Left lung (tissue), 14 donors: Measurements from ENCODE around the gene NINL. TPM values are rescaled to one million over a fixed set of nuclear protein-coding genes. Genes with fewer than 3 reads are reported as not detected.
A peak's percentile ranks its signal among the peaks of the same experiment; 100 is the strongest.
"Not testable (repeated sequence)": the region's sequence is repeated elsewhere in the genome, so short reads cannot be mapped to it uniquely, and the experiment has no call there.

Experiments
- ATAC-seq: fragments of 200-7000 bp; cut with Tn5 transposase; one replicate; pipeline ENCODE4 v1.9.1; 2020; ENCODE audit warnings: moderate library complexity
- DNase-seq, 4 donors: peaks; one replicate each; pipeline ENCODE4 v3.0.0-alpha.2; 2013 to 2020
- H3K27ac ChIP-seq, 2 donors: fragments of 200-600 bp; sonication (generic) in 1 of 2; one replicate each; pipeline versions ENCODE4 v1.5.0 to v1.8.0; 2020 to 2021
- H3K27me3 ChIP-seq, 2 donors: fragments of 200-600 bp; sonication (generic) in 1 of 2; one replicate each; pipeline versions ENCODE4 v1.5.0 to v1.8.0; 2020 to 2021
- H3K36me3 ChIP-seq, 2 donors: fragments of 200-600 bp; sonication (generic) in 1 of 2; one replicate each; pipeline versions ENCODE4 v1.5.0 to v1.8.0; 2020 to 2021
- H3K4me1 ChIP-seq, 2 donors: fragments of 200-600 bp; one replicate each; pipeline ENCODE4 v1.8.0; 2021
- H3K4me3 ChIP-seq, 2 donors: fragments of 200-600 bp; sonication (generic) in 1 of 2; one replicate each; pipeline versions ENCODE4 v1.5.0 to v1.8.0; 2020 to 2021; ENCODE audit warnings: mild to moderate bottlenecking in 1 of 2
- H3K9me3 ChIP-seq, 2 donors: fragments of 200-600 bp; sonication (generic) in 1 of 2; one replicate each; pipeline versions ENCODE4 v1.5.0 to v1.8.0; 2020 to 2021
- intact Hi-C, 2 donors: fragments of 100-400 bp; cut with DNase I; formaldehyde crosslinking; loops; one replicate each; pipeline versions ENCODE4 v1.11.2 to v1.14.2; 2022
- long read RNA-seq, 12 donors: library from polyadenylated mRNA in 2 of 12; unstranded in 2 of 12; transcript quantifications; one replicate each; pipeline ENCODE4 v2.0.0 and lab custom pipeline, GENCODE V29; 2019 to 2026
- polyA plus RNA-seq, 6 donors: library from polyadenylated mRNA; unstranded; fragments of 120-200 nt; gene quantifications; one replicate each; pipeline ENCODE4 v1.2.1, GENCODE V29; 2013; ENCODE audit not compliant: insufficient read length in 6 of 6
- total RNA-seq, 2 donors: library from RNA; stranded (reverse); fragmentation: NEBNext Ultra II Directional; extraction: Animal tissue kit (Norgen Biotek cat#: 25700); gene quantifications; one replicate each; pipeline ENCODE4 v1.2.1, GENCODE V29; 2021
- TF ChIP-seq, protein P1 (sequence below), 2 donors: fragments of 200-600 bp; sonication (generic) in 1 of 2; IDR thresholded peaks; one replicate each; pipeline versions ENCODE4 v1.5.0 to v1.8.0; 2021; ENCODE audit warnings: antibody characterized with exemption in 2 of 2
- donor health status: DM: no; HTN: yes; CAD: no.
- donor health status: DM: no; HTN: no; CAD: no.

Gene NINL
- total RNA-seq = 10 to 100 TPM in 1 of 2 donors, 1 to 10 TPM in 1; 9.6 to 17.0 TPM
- polyA plus RNA-seq = 10 to 100 TPM; 62.4 to 78.8 (median 71.5) TPM
- long read RNA-seq, donor 1, full-length matches to known transcripts = 2 of 27 reads
- long read RNA-seq, donor 1, partial matches to known transcripts = 25 of 27 reads
- long read RNA-seq, donor 1, other reads (novel, unspliced or antisense) = 0 of 27 reads
- long read RNA-seq, donor 2, partial matches to known transcripts = 27 of 28 reads
- long read RNA-seq, donor 2, other reads (novel, unspliced or antisense) = 0 of 28 reads
- long read RNA-seq, donor 3, full-length matches to known transcripts = 1 of 1 reads
- long read RNA-seq, donor 3, partial matches to known transcripts = 0 of 1 reads
- long read RNA-seq, donor 3, other reads (novel, unspliced or antisense) = 0 of 1 reads
- long read RNA-seq, donor 4 = 0 reads
- long read RNA-seq, donor 5, partial matches to known transcripts = 56 of 56 reads
- long read RNA-seq, donor 5, other reads (novel, unspliced or antisense) = 0 of 56 reads
- long read RNA-seq, donor 6 = 0 reads
- long read RNA-seq, donor 7, full-length matches to known transcripts = 1 of 22 reads
- long read RNA-seq, donor 7, partial matches to known transcripts = 21 of 22 reads
- long read RNA-seq, donor 7, other reads (novel, unspliced or antisense) = 0 of 22 reads
- long read RNA-seq, donor 8, full-length matches to known transcripts = 2 of 24 reads
- long read RNA-seq, donor 8, partial matches to known transcripts = 22 of 24 reads
- long read RNA-seq, donor 8, other reads (novel, unspliced or antisense) = 0 of 24 reads
- long read RNA-seq, donor 9 = 0 reads
- long read RNA-seq, donor 10 = 0 reads
- long read RNA-seq, donor 11 = 0 reads
- long read RNA-seq, donor 12, partial matches to known transcripts = 10 of 11 reads
- long read RNA-seq, donor 12, other reads (novel, unspliced or antisense) = 0 of 11 reads

DNA sequence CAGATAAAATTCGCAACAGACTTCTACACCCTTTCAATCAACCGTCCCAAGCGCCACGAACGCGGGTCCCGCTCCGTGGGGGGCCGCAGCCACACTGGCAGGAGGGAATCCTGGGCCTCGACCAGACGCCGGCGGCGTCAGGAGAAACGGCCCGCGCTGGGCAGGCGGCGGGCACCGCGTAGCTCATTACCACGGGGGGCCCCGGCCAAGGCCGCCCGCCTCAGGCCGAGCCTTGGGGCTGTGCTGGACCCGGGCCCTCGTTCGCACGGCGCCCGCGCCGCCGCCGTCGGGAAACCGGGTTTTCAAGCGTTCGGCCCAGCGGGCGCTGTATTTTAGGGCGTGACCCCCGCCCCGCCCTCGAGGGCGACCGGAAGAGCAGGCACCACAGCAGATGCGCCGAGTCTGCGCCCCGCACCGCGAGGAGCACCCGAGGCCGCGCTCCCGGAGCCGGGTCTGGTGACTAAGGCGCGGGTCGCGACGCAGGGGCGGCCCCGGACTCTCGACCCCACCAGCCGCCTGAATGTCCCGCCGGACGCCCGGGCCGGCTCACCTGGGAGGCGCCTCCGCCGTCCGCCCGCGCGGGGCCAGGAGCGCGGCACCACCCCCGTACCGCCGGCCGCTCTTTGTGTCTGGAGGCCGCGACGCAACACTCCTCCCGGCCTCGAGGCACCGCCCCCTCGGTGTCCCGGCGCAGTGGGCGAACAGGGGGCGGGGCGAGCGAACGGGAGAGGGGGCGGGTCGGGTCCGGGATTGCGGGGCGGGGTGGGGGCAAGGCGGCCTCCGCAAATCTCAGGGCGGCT is at the start of gene NINL:
Gene NINL, minus strand, starts transcription at position 627 of the 800 bp plus-strand sequence. CDS start 58,944 bp downstream, outside the sequence.
- no peaks in the 10 kb centered on the region for H3K36me3 ChIP-seq
- H3K4me1 ChIP-seq = peaks cover 11 to 12% of the 10 kb centered on the region in 2 donors
- TF ChIP-seq, protein P1, sequence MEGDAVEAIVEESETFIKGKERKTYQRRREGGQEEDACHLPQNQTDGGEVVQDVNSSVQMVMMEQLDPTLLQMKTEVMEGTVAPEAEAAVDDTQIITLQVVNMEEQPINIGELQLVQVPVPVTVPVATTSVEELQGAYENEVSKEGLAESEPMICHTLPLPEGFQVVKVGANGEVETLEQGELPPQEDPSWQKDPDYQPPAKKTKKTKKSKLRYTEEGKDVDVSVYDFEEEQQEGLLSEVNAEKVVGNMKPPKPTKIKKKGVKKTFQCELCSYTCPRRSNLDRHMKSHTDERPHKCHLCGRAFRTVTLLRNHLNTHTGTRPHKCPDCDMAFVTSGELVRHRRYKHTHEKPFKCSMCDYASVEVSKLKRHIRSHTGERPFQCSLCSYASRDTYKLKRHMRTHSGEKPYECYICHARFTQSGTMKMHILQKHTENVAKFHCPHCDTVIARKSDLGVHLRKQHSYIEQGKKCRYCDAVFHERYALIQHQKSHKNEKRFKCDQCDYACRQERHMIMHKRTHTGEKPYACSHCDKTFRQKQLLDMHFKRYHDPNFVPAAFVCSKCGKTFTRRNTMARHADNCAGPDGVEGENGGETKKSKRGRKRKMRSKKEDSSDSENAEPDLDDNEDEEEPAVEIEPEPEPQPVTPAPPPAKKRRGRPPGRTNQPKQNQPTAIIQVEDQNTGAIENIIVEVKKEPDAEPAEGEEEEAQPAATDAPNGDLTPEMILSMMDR (IDR thresholded peaks at IDR 0.05) = no peak
- intact Hi-C loops = no loop called here
- H3K4me3 ChIP-seq = peak within 1 kb of the TSS; percentile 54 to 90
- H3K9me3 ChIP-seq = no peaks in the 10 kb centered on the region
- peak within 1 kb of the TSS; percentile 57 to 78 for H3K27ac ChIP-seq
- ATAC-seq = peak; percentile 91
- peak; percentile 56 to 85 (median 73) for DNase-seq
- H3K27me3 ChIP-seq = peaks cover 0 to 52% of the 10 kb centered on the region in 2 donors

DNA sequence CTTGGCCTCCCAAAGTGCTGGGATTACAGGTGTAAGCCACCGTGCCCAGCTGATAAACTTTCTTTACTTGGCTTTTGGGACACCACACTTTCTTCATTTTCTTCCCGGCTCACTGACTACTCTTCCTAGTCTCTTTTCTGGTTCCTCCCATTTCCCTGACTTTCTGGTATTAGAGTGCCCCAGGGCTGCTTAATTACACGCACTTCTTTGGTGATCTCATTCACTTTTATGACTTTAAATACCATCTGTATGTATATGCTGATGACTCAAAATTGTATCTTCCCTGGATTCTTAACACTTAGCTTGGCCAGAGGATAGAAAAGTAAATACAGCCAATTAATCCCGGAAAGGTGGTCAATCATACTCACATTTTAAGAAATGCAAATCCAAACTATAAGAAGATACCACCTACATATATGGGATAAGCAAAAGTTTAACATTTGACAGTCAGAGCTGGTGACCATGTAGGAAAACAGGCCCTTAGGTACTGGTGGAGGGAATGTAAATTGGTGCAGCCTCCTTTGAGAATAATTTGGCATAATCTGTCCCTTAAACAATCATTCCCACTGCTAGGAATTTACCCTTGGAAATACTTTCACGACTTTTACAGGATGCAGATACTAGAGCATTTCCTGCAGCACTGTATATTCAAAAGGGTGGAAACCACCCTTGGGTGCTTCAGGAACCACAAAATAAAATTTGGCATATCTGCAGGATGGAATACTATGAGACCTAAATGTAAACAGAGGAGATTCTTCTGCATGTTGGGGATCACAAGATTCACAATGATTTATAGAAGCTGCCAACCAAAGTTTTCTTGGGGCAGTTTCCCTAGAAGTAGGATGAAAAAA is 47.8 kb upstream of the NINL start:
- Histone ChIP-seq H3K4me3 (no peak overlapping the region), H3K27me3 (no peaks in the 10 kb centered on the region), H3K36me3 (peaks cover 0 to 10% of the 10 kb centered on the region in 2 donors), H3K9me3 (peaks cover 0 to 15% of the 10 kb centered on the region in 2 donors), H3K27ac (no peak overlapping the region), H3K4me1 (no peaks in the 10 kb centered on the region)
- intact Hi-C loops = no loop called here
- ATAC-seq (no peak), DNase-seq (no peak)
- TF ChIP-seq, protein P1 (IDR thresholded peaks at IDR 0.05) = no peak

DNA sequence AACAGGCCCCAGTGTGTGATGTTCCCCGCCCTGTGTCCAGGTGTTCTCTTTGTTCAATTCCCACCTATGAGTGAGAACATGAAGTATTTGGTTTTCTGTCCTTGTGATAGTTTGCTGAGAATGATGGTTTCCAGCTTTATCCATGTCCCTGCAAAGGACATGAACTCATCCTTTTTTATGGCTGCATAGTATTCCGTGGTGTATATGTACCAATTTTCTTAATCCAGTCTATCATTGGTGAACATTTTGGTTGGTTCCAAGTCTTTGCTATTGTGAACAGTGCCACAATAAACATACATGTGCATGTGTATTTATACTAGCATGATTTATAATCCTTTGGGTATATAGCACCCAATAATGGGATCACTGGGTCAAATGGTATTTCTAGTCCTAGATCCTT is 45.3 kb upstream of the NINL start:
- H3K27me3 ChIP-seq, ATAC-seq, intact Hi-C loops, H3K36me3 ChIP-seq, H3K27ac ChIP-seq, H3K4me3 ChIP-seq, H3K4me1 ChIP-seq, H3K9me3 ChIP-seq, DNase-seq: not testable (repeated sequence)

DNA sequence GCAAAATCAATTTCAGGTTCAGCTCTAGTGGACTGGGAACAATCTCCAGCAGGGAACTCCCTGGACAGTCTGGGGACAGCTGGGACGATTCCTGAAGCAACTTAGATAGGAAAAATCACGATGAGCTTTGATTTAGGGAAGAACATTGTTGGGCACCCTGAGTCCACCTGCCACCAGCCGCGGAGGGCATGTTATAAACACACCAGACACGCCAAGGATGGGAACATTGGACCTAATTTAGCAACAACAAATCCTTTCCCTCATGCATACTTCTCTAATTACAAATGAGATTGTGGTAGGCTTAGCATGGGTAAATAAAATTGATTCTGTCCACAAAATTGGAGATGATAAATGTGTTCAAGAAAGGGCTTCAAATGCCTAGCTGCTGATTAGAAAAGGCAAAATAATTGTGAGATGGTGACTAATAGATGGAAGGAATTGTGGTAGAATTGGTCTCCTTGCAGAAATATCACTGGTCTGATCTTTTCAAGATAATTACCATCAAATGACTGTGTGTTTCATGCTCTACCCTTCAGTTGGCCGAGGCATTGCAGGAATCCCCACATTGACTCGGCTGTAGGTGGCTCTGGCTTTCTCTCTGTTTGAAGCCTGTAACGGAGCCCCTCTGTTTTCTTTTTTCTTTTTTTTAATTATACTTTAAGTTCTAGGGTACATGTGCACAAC is 44.6 kb upstream of the NINL start:
- Histone ChIP-seq H3K27me3 (no peaks in the 10 kb centered on the region), H3K9me3 (peaks cover 0 to 5% of the 10 kb centered on the region in 2 donors), H3K4me1 (peaks cover under 1 to 3% of the 10 kb centered on the region in 2 donors), H3K4me3 (no peak overlapping the region), H3K36me3 (peaks cover 0 to 6% of the 10 kb centered on the region in 2 donors), H3K27ac (no peak overlapping the region)
- ATAC-seq (no peak), DNase-seq (no peak)
- TF ChIP-seq, protein P1 (IDR thresholded peaks at IDR 0.05) = no peak
- intact Hi-C loops = no loop called here
